Activated T-cell treated with anti-CD3 and anti-CD28 coated beads for 48 hours (primary cell): ENCODE measurements around the gene AUTS2.

Experiments
- DNase-seq: peaks from one replicate; pipeline ENCODE4 v3.0.0-alpha.2; 2020; ENCODE audit warnings: low read depth

The AUTS2 gene

GRCh38 chr7:70068531-70068930 lies 470.3 kb downstream of the AUTS2 start:
- no peak for DNase-seq

GRCh38 chr7:70069977-70070376 lies 471.7 kb downstream of the AUTS2 start:
- no peak for DNase-seq

- DNase-seq, result no peak
Measured at GRCh38 chr7:70071766-70072165, 473.5 kb downstream of the AUTS2 start.

- DNase-seq, result no peak
Measured at GRCh38 chr7:70072220-70072619, 473.9 kb downstream of the AUTS2 start.

GRCh38 chr7:70076325-70076724 lies 478.1 kb downstream of the AUTS2 start:
- no peak for DNase-seq

GRCh38 chr7:70082099-70082611 lies 483.9 kb downstream of the AUTS2 start:
- no peak for DNase-seq

- no peak for DNase-seq
Measured at GRCh38 chr7:70091362-70091761, 493.1 kb downstream of the AUTS2 start.

GRCh38 chr7:70092314-70093204 lies 494.3 kb downstream of the AUTS2 start:
- no peak for DNase-seq

GRCh38 chr7:70093205-70093904 lies 495.1 kb downstream of the AUTS2 start:
- no peak for DNase-seq

- DNase-seq, result no peak
Measured at GRCh38 chr7:70094831-70095230, 496.6 kb downstream of the AUTS2 start.

GRCh38 chr7:70097645-70098044 lies 499.4 kb downstream of the AUTS2 start:
- DNase-seq, result no peak

- DNase-seq, result no peak
Measured at GRCh38 chr7:70098133-70098561, 499.9 kb downstream of the AUTS2 start.

GRCh38 chr7:70098905-70099672 lies 500.8 kb downstream of the AUTS2 start:
- no peak for DNase-seq

GRCh38 chr7:70104243-70104642 lies 506.0 kb downstream of the AUTS2 start:
- DNase-seq, result no peak

- DNase-seq, result no peak
Measured at GRCh38 chr7:70113078-70113477, 514.8 kb downstream of the AUTS2 start.

GRCh38 chr7:70113536-70113935 lies 515.3 kb downstream of the AUTS2 start:
- no peak for DNase-seq

GRCh38 chr7:70114806-70115205 lies 516.5 kb downstream of the AUTS2 start:
- no peak for DNase-seq

- no peak for DNase-seq
Measured at GRCh38 chr7:70116244-70116643, 518.0 kb downstream of the AUTS2 start.

- no peak for DNase-seq
Measured at GRCh38 chr7:70116867-70117266, 518.6 kb downstream of the AUTS2 start.

- no peak for DNase-seq
Measured at GRCh38 chr7:70120851-70121250, 522.6 kb downstream of the AUTS2 start.

- DNase-seq, result no peak
Measured at GRCh38 chr7:70131817-70132216, 533.5 kb downstream of the AUTS2 start.

GRCh38 chr7:70132226-70132851 lies 534.1 kb downstream of the AUTS2 start:
- DNase-seq, result no peak
